Hepatic stellate cell (primary cell): ENCODE measurements around the gene ATP8A1.

ENCODE experiments used
- DNase-seq: peaks from one replicate; pipeline ENCODE4 v3.0.0; 2011; ENCODE audit warnings: low spot score

ATP8A1 gene

GRCh38 chr4:42364266-42365053 is 292.4 kb downstream of the ATP8A1 start:
- no peak for DNase-seq

- DNase-seq: no peak
These were observed 293.3 kb downstream of the ATP8A1 start for GRCh38 chr4:42363614-42364013.

- no peak for DNase-seq
These were observed 294.3 kb downstream of the ATP8A1 start for GRCh38 chr4:42362591-42362990.

GRCh38 chr4:42361456-42361855 is 295.4 kb downstream of the ATP8A1 start:
- DNase-seq: no peak

GRCh38 chr4:42360256-42360669 is 296.6 kb downstream of the ATP8A1 start:
- no peak for DNase-seq

- no peak for DNase-seq
These were observed 297.2 kb downstream of the ATP8A1 start for GRCh38 chr4:42359711-42360110.
